HepG2 (cell line): Measurements from ENCODE around the gene SIVA1. TPM values are rescaled to one million over a fixed set of nuclear protein-coding genes. Genes with fewer than 3 reads are reported as not detected.

ENCODE experiments used
- ATRX ChIP-seq: sonication (generic); formaldehyde crosslinking; IDR thresholded peaks from 2 replicates; pipeline ENCODE4 v1.4.0; 2020; ENCODE audit warnings: missing genetic modification reagents, borderline replicate concordance
- BCLAF1 ChIP-seq: fragments of 450-650 bp; IDR thresholded peaks from 2 replicates; pipeline ENCODE4 v1.6.1; 2017; ENCODE audit warnings: mild to moderate bottlenecking
- KDM2A ChIP-seq: sonication (generic); formaldehyde crosslinking; IDR thresholded peaks from 2 replicates; pipeline ENCODE4 v1.4.0; 2020; ENCODE audit warnings: low read depth, missing genetic modification reagents, borderline replicate concordance
- KDM6A ChIP-seq: IDR thresholded peaks from 2 replicates; pipeline ENCODE4 v1.6.1; 2016; ENCODE audit warnings: low read depth
- KLF13 ChIP-seq: sonication (generic); formaldehyde crosslinking; IDR thresholded peaks from 2 replicates; pipeline ENCODE4 v1.4.0; 2020; ENCODE audit warnings: mild to moderate bottlenecking, missing genetic modification reagents
- MAFF ChIP-seq: IDR thresholded peaks from 2 replicates; pipeline ENCODE4 v1.6.1; 2011; ENCODE audit warnings: low read depth, low read length, improper control_type of control experiment
- MBD4 ChIP-seq: IDR thresholded peaks from 2 replicates; pipeline ENCODE4 v1.6.1; 2012; ENCODE audit warnings: low read length, inconsistent platforms, borderline replicate concordance
- MTA1 ChIP-seq: sonication (generic); formaldehyde crosslinking; IDR thresholded peaks from 2 replicates; pipeline ENCODE4 v1.4.0; 2020; ENCODE audit warnings: missing genetic modification reagents, mild to moderate bottlenecking, borderline replicate concordance
- MTERF4 ChIP-seq: sonication (generic); formaldehyde crosslinking; IDR thresholded peaks from 2 replicates; pipeline ENCODE4 v1.8.0; 2023; ENCODE audit warnings: mild to moderate bottlenecking, missing genetic modification reagents
- RBM39 ChIP-seq: fragments of 200-400 bp; formaldehyde crosslinking; IDR thresholded peaks from one replicate; pipeline ENCODE4 v1.6.1; 2018; ENCODE audit warnings: antibody characterized with exemption, mild to moderate bottlenecking, low read depth, low read length; ENCODE audit not compliant: poor library complexity, severe bottlenecking
- TBL1XR1 ChIP-seq: fragments of 150-350 bp; IDR thresholded peaks from 2 replicates; pipeline ENCODE4 v1.6.1; 2014; ENCODE audit warnings: borderline replicate concordance, low read length; ENCODE audit not compliant: partially characterized antibody
- ZBTB20 ChIP-seq: sonication (generic); formaldehyde crosslinking; IDR thresholded peaks from 2 replicates; pipeline ENCODE4 v1.8.1; 2023; ENCODE audit warnings: missing genetic modification reagents, low read depth, mild to moderate bottlenecking, borderline replicate concordance
- ZBTB33 ChIP-seq: sonication (generic); formaldehyde crosslinking; IDR thresholded peaks from 2 replicates; pipeline ENCODE4 v1.4.0; 2020; ENCODE audit warnings: missing genetic modification reagents
- ZNF225 ChIP-seq: sonication (generic); formaldehyde crosslinking; IDR thresholded peaks from 2 replicates; pipeline ENCODE4 v1.4.0; 2020; ENCODE audit warnings: mild to moderate bottlenecking, missing genetic modification reagents
- ZNF44 ChIP-seq: sonication (generic); formaldehyde crosslinking; IDR thresholded peaks from 2 replicates; pipeline ENCODE4 v1.5.1; 2020; ENCODE audit warnings: mild to moderate bottlenecking, missing genetic modification reagents
- ZNF496 ChIP-seq: sonication (generic); formaldehyde crosslinking; IDR thresholded peaks from 2 replicates; pipeline ENCODE4 v1.8.1; 2023; ENCODE audit warnings: mild to moderate bottlenecking, moderate library complexity, missing genetic modification reagents; ENCODE audit not compliant: insufficient replicate concordance
- ZNF552 ChIP-seq: sonication (generic); formaldehyde crosslinking; IDR thresholded peaks from 2 replicates; pipeline ENCODE4 v1.9.0; 2022; ENCODE audit warnings: missing genetic modification reagents, mild to moderate bottlenecking, borderline replicate concordance
- ZNF776 ChIP-seq: sonication (generic); formaldehyde crosslinking; IDR thresholded peaks from 2 replicates; pipeline ENCODE4 v1.4.0; 2020; ENCODE audit warnings: mild to moderate bottlenecking, missing genetic modification reagents
- ZSCAN25 ChIP-seq: sonication (generic); formaldehyde crosslinking; IDR thresholded peaks from 2 replicates; pipeline ENCODE4 v1.8.0; 2022; ENCODE audit warnings: mild to moderate bottlenecking, missing genetic modification reagents
- polyA plus RNA-seq, 8 experiments: library from polyadenylated mRNA; depleted of rRNA in 3 of 8; stranded (reverse) in 7 of 8; unstranded in 1 of 8; fragments of >200 nt; fragmentation: Illumina TruSeq in 4 of 8; extraction: Trizol in 4 of 8; gene quantifications; 2 replicates each; pipeline versions ENCODE4 v1.2.1 to v1.2.3, GENCODE V29; 2011 to 2016; ENCODE audit warnings: low read depth in 4 of 8, missing spikeins in 1 of 8, mixed read lengths in 1 of 8; ENCODE audit not compliant: insufficient read depth in 1 of 8
- total RNA-seq, 5 experiments: library from RNA; depleted of rRNA; stranded (reverse); fragments of >200 nt; fragmentation: Illumina TruSeq; extraction: Trizol; gene quantifications; 2 replicates each; pipeline ENCODE4 v1.2.3, GENCODE V29; 2016; ENCODE audit warnings: low read depth in 1 of 5
- TF ChIP-seq, protein P1 (sequence below): sonication (generic); formaldehyde crosslinking; IDR thresholded peaks from 2 replicates; pipeline ENCODE4 v1.9.0; 2021; ENCODE audit warnings: missing genetic modification reagents, mild to moderate bottlenecking, borderline replicate concordance
- TF ChIP-seq, protein P2 (sequence below): sonication (generic); formaldehyde crosslinking; IDR thresholded peaks from 2 replicates; pipeline ENCODE4 v1.9.0; 2021; ENCODE audit warnings: missing genetic modification reagents, mild to moderate bottlenecking, borderline replicate concordance

The SIVA1 gene
- total and polyA plus RNA-seq, 2 of the 13 experiments (the other 11 are each of a cell fraction or from before 2014, with no cell fraction given), result 123 to 186 TPM

DNA sequence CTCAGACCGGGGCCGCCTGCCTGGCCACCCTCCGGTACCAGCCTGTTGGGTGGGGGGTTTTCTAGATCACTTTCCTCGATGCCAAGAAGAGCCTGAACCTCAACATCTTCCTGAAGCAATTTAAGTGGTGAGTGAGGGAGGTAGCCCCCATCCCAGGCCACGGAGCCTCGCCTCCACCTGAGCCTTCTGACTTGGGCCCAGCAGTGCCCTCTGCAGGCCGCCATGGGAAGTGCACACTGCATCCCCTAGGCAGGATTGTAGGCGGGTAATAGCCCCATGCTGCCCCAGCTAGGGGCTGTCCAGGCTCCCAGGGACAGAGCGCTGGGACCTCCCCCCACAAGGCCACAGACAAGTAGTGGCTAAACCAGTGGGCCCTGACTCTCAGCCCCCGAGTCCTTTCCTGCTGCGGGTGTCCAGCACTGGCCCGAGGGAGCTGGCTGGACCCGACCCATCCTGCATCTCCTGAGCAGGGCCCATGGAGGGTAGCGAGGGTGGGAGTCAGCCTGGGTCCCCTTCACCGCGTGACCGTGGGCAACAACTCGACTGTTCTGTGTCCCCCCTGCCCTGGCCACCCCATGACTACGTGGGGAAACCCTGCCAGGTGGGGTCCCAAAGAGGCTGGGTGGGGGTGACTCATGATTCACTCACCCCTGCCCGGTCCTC, 44.2 kb upstream of the SIVA1 start (continued):
- TF ChIP-seq ZSCAN25 (peak; percentile 52; the same call in 1 of the 2 replicates), ZBTB33 (peak; percentile 54; the same call in 1 of the 2 replicates), MAFF (no peak), KDM6A (no peak), RBM39 (no peak), ZNF225 (peak; percentile 34; the same call in 1 of the 2 replicates), ZBTB20 (CRISPR knock-in tag) (no peak), MTERF4 (CRISPR knock-in tag) (no peak), ZNF552 (no peak), ZNF776 (peak; percentile 58; the same call in 1 of the 2 replicates), ZNF44 (no peak), KLF13 (CRISPR knock-in tag) (no peak), MBD4 (no peak), ZNF496 (CRISPR knock-in tag) (no peak), BCLAF1 (no peak), KDM2A (CRISPR knock-in tag) (peak; percentile 71; the same call in 1 of the 2 replicates), MTA1 (CRISPR knock-in tag) (no peak), ATRX (CRISPR knock-in tag) (no peak), TBL1XR1 (no peak)
- TF ChIP-seq, protein P1, sequence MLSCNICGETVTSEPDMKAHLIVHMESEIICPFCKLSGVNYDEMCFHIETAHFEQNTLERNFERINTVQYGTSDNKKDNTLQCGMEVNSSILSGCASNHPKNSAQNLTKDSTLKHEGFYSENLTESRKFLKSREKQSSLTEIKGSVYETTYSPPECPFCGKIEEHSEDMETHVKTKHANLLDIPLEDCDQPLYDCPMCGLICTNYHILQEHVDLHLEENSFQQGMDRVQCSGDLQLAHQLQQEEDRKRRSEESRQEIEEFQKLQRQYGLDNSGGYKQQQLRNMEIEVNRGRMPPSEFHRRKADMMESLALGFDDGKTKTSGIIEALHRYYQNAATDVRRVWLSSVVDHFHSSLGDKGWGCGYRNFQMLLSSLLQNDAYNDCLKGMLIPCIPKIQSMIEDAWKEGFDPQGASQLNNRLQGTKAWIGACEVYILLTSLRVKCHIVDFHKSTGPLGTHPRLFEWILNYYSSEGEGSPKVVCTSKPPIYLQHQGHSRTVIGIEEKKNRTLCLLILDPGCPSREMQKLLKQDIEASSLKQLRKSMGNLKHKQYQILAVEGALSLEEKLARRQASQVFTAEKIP, result no peak
- TF ChIP-seq, protein P2, sequence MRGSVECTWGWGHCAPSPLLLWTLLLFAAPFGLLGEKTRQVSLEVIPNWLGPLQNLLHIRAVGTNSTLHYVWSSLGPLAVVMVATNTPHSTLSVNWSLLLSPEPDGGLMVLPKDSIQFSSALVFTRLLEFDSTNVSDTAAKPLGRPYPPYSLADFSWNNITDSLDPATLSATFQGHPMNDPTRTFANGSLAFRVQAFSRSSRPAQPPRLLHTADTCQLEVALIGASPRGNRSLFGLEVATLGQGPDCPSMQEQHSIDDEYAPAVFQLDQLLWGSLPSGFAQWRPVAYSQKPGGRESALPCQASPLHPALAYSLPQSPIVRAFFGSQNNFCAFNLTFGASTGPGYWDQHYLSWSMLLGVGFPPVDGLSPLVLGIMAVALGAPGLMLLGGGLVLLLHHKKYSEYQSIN (CRISPR knock-in tag), result no peak
